ENCODE measurements around the gene APBB2.

Gene APBB2

DNA sequence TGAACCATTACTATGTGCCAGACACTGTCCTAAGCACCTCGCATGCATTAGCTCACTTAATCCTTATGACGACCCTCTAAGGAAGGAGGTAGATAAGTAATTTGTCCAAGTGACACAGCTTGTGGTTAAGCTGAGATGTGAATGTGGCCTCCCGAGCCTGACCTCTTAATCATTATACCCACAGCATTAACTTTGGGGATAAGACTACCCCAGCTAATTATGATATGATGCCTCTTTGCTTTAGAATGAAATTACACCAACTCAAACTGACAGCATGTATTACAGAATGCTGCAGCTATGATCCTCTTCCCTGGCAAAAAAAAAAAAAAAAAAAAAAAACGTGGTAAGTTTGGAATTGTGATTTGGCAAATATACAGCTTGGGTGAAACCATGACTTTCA is 53.5 kb downstream of the APBB2 start:
- H3K27ac ChIP-seq (ENCODE audit: low read depth, low read length) = peak overlapping the region; percentile 91
- H3K4me3 ChIP-seq (ENCODE audit: low read depth, low read length) = peak overlapping the region; percentile 23
- peaks cover 80% of the 10 kb centered on the region for H3K79me2 ChIP-seq (ENCODE audit: control insufficient read depth, insufficient read depth, low read length, unreplicated experiment)

DNA sequence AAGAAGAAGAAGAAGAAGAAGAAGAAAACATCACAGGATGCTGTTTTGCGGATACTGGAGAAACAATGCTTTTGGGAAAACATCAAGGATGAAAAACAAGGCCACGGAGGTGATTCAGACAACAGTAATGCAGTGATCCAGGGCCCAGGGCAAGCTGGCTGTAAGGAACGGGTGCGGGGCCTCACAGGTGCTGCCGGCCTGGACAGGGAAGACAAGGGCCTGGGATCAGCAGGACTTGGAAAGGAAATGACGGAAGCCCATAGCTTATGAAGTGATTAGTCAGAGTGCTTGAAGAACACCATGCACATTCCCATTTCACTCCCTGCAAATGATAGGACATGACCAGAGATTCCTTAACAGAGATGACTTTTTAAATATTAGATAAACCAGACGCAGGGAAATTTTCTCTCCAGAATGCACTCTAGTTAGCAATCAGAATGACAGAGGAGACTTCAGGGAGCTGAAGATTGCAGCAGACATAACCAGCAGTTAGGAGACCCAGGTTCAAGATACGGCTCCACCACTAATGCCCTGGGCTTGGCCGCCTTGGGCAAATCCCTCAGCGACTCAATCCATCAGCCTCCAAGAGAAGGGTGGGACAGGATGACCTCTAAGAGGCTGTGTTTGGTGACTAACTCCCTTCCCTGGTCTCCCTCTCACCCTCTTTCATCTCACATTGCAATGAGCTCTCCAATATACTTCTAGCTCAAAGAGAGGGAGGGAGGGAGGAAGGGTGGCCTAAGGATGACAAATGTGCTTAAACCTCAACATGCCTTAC is 54.1 kb downstream of the APBB2 start:
- Histone ChIP-seq H2AFZ (ENCODE audit: low read length, unreplicated experiment) (no peak overlapping the region), H3K79me2 (ENCODE audit: control insufficient read depth, insufficient read depth, low read length, unreplicated experiment) (peaks cover 82% of the 10 kb centered on the region), H3K4me3 (ENCODE audit: low read depth, low read length) (peak overlapping the region; percentile 23), H3K4me1 (ENCODE audit: control insufficient read depth, insufficient read depth, low read length, unreplicated experiment) (peaks cover 66% of the 10 kb centered on the region), H3K27me3 (ENCODE audit: insufficient read depth, low read length) (no peaks in the 10 kb centered on the region), H3K27ac (ENCODE audit: low read depth, low read length) (peak overlapping the region; percentile 91), H3K36me3 (ENCODE audit: insufficient read depth, low read length) (0 out of 2 replicates have a peak, but pooled peaks cover 2% of the 10 kb centered on the region)

More for the DNA sequence above, 53.5 kb downstream of the APBB2 start:
- Histone ChIP-seq H3K4me1 (ENCODE audit: control insufficient read depth, insufficient read depth, low read length, unreplicated experiment) (peaks cover 61% of the 10 kb centered on the region), H3K36me3 (ENCODE audit: insufficient read depth, low read length) (0 out of 2 replicates have a peak, but pooled peaks cover 2% of the 10 kb centered on the region), H2AFZ (ENCODE audit: low read length, unreplicated experiment) (no peak overlapping the region), H3K27me3 (ENCODE audit: insufficient read depth, low read length) (no peaks in the 10 kb centered on the region)

DNA sequence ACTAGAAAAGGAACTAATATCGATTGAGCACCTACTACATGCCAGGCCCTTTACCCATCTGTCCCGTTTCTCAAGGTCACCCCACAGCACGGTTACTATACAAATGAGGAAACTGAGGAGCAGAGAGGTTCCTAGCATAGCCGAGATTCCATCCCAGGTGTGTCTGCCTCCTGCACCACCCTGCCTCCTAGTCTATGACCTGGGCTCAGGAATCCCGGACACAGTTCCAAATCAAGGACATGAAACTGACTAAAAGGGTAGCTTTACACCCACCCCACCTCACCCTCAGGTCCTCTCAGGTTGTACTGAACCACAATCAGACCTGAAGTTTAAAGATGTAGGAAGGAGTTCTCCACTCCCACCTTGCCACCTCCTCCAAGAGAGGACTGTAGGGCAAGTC is 55.6 kb downstream of the APBB2 start:
- Histone ChIP-seq H3K27me3 (ENCODE audit: insufficient read depth, low read length) (no peaks in the 10 kb centered on the region), H3K36me3 (ENCODE audit: insufficient read depth, low read length) (0 out of 2 replicates have a peak, but pooled peaks cover 2% of the 10 kb centered on the region), H2AFZ (ENCODE audit: low read length, unreplicated experiment) (no peak overlapping the region), H3K79me2 (ENCODE audit: control insufficient read depth, insufficient read depth, low read length, unreplicated experiment) (peaks cover 82% of the 10 kb centered on the region), H3K27ac (ENCODE audit: low read depth, low read length) (peak overlapping the region; percentile 91), H3K4me3 (ENCODE audit: low read depth, low read length) (no peak overlapping the region), H3K4me1 (ENCODE audit: control insufficient read depth, insufficient read depth, low read length, unreplicated experiment) (peaks cover 79% of the 10 kb centered on the region)

DNA sequence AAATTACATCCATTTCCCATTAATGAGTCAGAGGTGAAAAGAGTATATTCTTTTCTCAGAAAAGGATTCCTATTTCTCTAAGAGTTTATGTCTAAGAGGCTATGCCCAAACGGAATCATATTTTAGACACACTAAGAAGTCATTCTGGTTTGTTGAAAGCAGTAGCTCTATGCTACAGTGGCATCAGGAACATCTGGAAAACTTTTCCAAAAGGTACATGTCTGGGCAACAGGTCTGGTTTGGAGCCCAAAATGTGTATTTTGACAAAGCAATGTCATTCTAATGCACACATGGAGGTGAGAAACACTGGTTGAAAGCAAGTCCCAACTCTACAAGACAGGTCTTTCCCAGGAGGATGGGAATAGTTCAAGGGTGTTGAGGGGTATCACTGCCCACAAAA is 56.1 kb downstream of the APBB2 start:
- Histone ChIP-seq H3K79me2 (ENCODE audit: control insufficient read depth, insufficient read depth, low read length, unreplicated experiment) (peaks cover 81% of the 10 kb centered on the region), H3K27ac (ENCODE audit: low read depth, low read length) (peak overlapping the region; percentile 91)

DNA sequence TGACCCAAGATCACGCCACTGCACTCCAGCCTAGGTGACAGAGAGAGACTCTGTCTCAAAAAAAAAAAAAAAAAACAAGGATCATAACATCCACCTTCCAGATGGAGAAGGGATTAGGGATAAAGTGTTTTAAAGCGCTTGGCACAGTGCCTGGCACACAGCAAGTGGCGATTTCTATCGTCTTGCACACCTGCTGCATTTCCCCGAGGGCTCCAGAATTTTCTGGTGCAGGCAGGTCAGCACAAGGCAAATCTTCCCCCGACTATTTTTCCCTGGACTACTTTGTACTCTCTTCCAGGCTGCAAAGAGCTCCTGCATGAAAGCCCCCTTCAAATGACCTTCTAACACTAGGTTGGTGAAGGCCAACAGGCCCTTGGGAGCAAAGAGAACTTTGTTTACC is 57.3 kb downstream of the APBB2 start:
- Histone ChIP-seq H3K27ac (ENCODE audit: low read depth, low read length) (peak overlapping the region; percentile 78), H3K27me3 (ENCODE audit: insufficient read depth, low read length) (no peaks in the 10 kb centered on the region), H3K4me3 (ENCODE audit: low read depth, low read length) (no peak overlapping the region), H2AFZ (ENCODE audit: low read length, unreplicated experiment) (no peak overlapping the region), H3K79me2 (ENCODE audit: control insufficient read depth, insufficient read depth, low read length, unreplicated experiment) (peaks cover 78% of the 10 kb centered on the region), H3K36me3 (ENCODE audit: insufficient read depth, low read length) (no peaks in the 10 kb centered on the region; the same call in 1 of the 2 replicates), H3K4me1 (ENCODE audit: control insufficient read depth, insufficient read depth, low read length, unreplicated experiment) (peaks cover 85% of the 10 kb centered on the region)

More for the DNA sequence above, 56.1 kb downstream of the APBB2 start:
- Histone ChIP-seq H3K4me1 (ENCODE audit: control insufficient read depth, insufficient read depth, low read length, unreplicated experiment) (peaks cover 81% of the 10 kb centered on the region), H2AFZ (ENCODE audit: low read length, unreplicated experiment) (no peak overlapping the region), H3K4me3 (ENCODE audit: low read depth, low read length) (no peak overlapping the region), H3K36me3 (ENCODE audit: insufficient read depth, low read length) (no peaks in the 10 kb centered on the region; the same call in 1 of the 2 replicates), H3K27me3 (ENCODE audit: insufficient read depth, low read length) (no peaks in the 10 kb centered on the region)

DNA sequence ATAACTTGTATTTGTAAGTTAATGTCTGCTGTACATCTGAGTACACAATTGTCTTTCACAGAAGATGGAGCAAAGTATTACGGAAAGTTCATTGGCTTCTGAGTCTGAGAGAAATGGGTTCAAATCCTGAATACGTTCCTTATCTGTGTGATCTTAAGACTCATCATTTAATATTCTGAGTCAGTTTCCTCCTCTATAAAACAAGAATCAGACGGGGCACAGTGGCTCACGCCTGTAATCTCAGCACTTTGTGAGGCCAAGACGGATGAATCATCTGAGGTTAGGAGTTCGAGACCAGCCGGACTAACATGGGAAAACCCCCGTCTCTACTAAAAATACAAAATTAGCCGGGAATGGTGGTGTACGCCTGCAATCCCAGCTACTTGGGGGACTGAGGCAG is 57.8 kb downstream of the APBB2 start:
- peak overlapping the region; percentile 78 for H3K27ac ChIP-seq (ENCODE audit: low read depth, low read length)
- peaks cover 83% of the 10 kb centered on the region for H3K4me1 ChIP-seq (ENCODE audit: control insufficient read depth, insufficient read depth, low read length, unreplicated experiment)
- H3K36me3 ChIP-seq (ENCODE audit: insufficient read depth, low read length) = no peaks in the 10 kb centered on the region; the same call in 1 of the 2 replicates
- no peaks in the 10 kb centered on the region for H3K27me3 ChIP-seq (ENCODE audit: insufficient read depth, low read length)
- peaks cover 73% of the 10 kb centered on the region for H3K79me2 ChIP-seq (ENCODE audit: control insufficient read depth, insufficient read depth, low read length, unreplicated experiment)
- H3K4me3 ChIP-seq (ENCODE audit: low read depth, low read length) = no peak overlapping the region
- no peak overlapping the region for H2AFZ ChIP-seq (ENCODE audit: low read length, unreplicated experiment)

DNA sequence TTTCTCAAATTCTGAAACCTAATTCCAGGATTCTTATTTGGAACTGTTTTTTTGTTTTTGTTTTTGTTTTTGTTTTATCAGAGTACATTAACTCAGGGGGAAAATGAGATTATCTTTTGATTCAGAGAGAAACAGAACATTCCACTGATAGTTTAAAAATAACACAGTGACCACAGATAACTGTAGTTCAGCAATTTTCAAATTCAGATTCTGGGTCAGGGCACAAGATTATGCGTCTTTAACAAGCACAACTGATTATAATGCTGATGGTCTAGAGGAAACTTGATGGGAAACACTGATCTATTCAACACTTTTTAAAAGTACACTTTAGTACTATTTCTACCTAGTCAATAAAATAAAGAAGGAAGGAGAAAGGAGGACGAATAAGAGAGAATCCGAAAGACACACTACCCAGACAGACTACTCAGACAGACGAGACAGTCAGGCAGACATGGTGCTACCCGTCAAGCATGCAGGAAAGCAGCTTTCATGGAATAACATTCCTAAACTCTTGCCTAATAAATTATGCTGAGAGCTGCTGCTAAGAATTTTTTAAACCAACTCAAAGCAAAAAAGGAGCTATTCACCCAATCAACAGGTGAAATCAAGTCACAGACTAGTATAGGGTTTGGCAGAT is 59.0 kb downstream of the APBB2 start:
- Histone ChIP-seq H3K36me3 (ENCODE audit: insufficient read depth, low read length) (no peaks in the 10 kb centered on the region; the same call in none of the 2 replicates), H3K27ac (ENCODE audit: low read depth, low read length) (peak overlapping the region; percentile 78), H2AFZ (ENCODE audit: low read length, unreplicated experiment) (no peak overlapping the region), H3K27me3 (ENCODE audit: insufficient read depth, low read length) (no peaks in the 10 kb centered on the region), H3K4me1 (ENCODE audit: control insufficient read depth, insufficient read depth, low read length, unreplicated experiment) (peaks cover 70% of the 10 kb centered on the region), H3K4me3 (ENCODE audit: low read depth, low read length) (peak overlapping the region; percentile 58), H3K79me2 (ENCODE audit: control insufficient read depth, insufficient read depth, low read length, unreplicated experiment) (peaks cover 78% of the 10 kb centered on the region)

DNA sequence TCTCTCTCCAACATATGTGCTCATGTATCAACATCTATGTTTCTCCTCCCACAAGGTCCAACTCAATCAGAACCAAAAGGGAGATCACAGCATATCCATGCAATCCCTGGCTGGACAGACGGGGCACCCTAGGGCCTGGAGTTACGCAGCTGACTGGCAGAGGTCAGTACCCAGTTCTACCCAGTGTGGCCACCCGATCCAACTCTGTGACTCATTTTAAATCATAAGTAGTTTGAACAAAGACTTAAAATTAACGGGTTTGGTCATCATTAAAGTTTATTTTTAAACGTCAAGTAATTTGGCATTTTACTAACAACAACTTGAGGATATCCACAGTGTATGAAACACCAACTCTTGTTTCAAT is 59.5 kb downstream of the APBB2 start:
- Histone ChIP-seq H3K27me3 (ENCODE audit: insufficient read depth, low read length) (no peaks in the 10 kb centered on the region), H3K36me3 (ENCODE audit: insufficient read depth, low read length) (no peaks in the 10 kb centered on the region; the same call in none of the 2 replicates), H2AFZ (ENCODE audit: low read length, unreplicated experiment) (no peak overlapping the region), H3K27ac (ENCODE audit: low read depth, low read length) (peak overlapping the region; percentile 78), H3K4me3 (ENCODE audit: low read depth, low read length) (peak overlapping the region; percentile 58), H3K79me2 (ENCODE audit: control insufficient read depth, insufficient read depth, low read length, unreplicated experiment) (peaks cover 81% of the 10 kb centered on the region), H3K4me1 (ENCODE audit: control insufficient read depth, insufficient read depth, low read length, unreplicated experiment) (peaks cover 68% of the 10 kb centered on the region)

DNA sequence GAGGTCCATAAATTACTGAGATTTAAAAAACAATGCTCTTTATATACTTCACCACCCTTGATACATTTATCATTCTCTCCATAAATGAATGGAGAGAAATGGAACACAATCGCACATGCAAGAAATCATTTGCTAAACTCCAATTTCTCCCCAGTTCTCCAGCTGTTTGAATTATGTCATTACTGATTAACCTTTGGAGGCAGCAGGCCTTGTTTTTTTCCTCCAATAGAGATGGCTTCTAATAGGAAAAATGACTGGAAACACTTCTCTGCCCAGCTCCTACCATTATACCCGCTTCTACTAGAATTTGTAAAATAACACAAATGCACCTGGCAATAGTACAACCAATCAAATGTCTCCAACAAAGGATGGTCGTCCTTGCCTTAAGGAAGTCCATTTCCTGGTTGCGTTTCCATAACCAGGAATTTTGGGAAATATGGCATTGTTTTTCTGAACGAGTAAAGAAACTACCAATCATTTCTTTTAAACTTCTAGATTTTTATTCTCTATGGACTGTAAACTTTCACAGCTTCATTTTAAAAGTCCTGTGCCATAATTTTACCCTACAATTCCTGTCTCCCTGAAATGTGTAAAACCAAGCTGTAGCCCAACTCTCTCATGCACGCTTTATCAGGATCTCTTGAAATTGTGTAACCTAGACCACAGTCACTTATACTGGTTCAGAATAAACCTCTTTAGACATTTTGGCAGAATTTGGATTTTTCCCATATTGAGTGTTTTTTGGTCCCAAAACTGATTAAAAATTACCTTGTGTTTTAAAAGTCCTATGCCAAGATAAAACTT is 60.1 kb downstream of the APBB2 start:
- no peaks in the 10 kb centered on the region; the same call in none of the 2 replicates for H3K36me3 ChIP-seq (ENCODE audit: insufficient read depth, low read length)
- H3K4me3 ChIP-seq (ENCODE audit: low read depth, low read length) = no peak overlapping the region
- H2AFZ ChIP-seq (ENCODE audit: low read length, unreplicated experiment) = no peak overlapping the region
- H3K27ac ChIP-seq (ENCODE audit: low read depth, low read length) = peak overlapping the region; percentile 78
- peaks cover 64% of the 10 kb centered on the region for H3K4me1 ChIP-seq (ENCODE audit: control insufficient read depth, insufficient read depth, low read length, unreplicated experiment)
- peaks cover 84% of the 10 kb centered on the region for H3K79me2 ChIP-seq (ENCODE audit: control insufficient read depth, insufficient read depth, low read length, unreplicated experiment)
- no peaks in the 10 kb centered on the region for H3K27me3 ChIP-seq (ENCODE audit: insufficient read depth, low read length)

DNA sequence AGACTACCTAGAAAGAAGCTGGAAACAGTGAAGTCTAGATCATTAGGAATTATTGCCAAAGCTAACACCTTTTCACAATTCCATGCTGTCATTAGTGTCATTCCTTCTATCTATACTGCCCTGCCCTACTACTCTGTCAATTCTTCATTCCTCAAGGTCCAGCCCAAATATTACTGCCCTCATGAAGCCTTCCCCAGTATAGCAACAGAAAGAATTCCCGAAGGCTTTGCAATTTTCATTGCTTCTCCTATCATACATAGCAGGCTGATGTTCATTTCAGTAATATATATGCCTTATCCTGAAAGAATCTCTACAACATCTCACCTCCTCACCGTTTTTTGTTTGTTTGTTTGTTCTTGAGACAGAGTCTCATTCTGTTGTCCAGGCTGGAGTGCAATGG is 63.9 kb downstream of the APBB2 start:
- H3K4me3 ChIP-seq (ENCODE audit: low read depth, low read length) = no peak overlapping the region
- H3K36me3 ChIP-seq (ENCODE audit: insufficient read depth, low read length) = no peaks in the 10 kb centered on the region; the same call in none of the 2 replicates
- H3K27ac ChIP-seq (ENCODE audit: low read depth, low read length) = no peak overlapping the region
- peaks cover 78% of the 10 kb centered on the region for H3K79me2 ChIP-seq (ENCODE audit: control insufficient read depth, insufficient read depth, low read length, unreplicated experiment)
- no peak overlapping the region for H2AFZ ChIP-seq (ENCODE audit: low read length, unreplicated experiment)
- peaks cover 59% of the 10 kb centered on the region for H3K4me1 ChIP-seq (ENCODE audit: control insufficient read depth, insufficient read depth, low read length, unreplicated experiment)
- no peaks in the 10 kb centered on the region for H3K27me3 ChIP-seq (ENCODE audit: insufficient read depth, low read length)

Data from ACC112 (cell line).